ENCODE measurements around the gene ICAM1.
"Not testable (repeated sequence)": the region's sequence is repeated elsewhere in the genome, so short reads cannot be mapped to it uniquely, and the experiment has no call there.

The ICAM1 gene, protein sequence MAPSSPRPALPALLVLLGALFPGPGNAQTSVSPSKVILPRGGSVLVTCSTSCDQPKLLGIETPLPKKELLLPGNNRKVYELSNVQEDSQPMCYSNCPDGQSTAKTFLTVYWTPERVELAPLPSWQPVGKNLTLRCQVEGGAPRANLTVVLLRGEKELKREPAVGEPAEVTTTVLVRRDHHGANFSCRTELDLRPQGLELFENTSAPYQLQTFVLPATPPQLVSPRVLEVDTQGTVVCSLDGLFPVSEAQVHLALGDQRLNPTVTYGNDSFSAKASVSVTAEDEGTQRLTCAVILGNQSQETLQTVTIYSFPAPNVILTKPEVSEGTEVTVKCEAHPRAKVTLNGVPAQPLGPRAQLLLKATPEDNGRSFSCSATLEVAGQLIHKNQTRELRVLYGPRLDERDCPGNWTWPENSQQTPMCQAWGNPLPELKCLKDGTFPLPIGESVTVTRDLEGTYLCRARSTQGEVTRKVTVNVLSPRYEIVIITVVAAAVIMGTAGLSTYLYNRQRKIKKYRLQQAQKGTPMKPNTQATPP

GRCh38 chr19:10270616-10271394 is at the start of gene ICAM1:
Gene ICAM1, plus strand, starts transcription at chr19:10271120. Its CDS starts 40 bp downstream, at chr19:10271160.
- peak; percentile 74 for DNase-seq (ENCODE audit: low spot score)

GRCh38 chr19:10222201-10222890 is 48.6 kb upstream of the ICAM1 start:
- no peak for DNase-seq (ENCODE audit: low spot score)

- no peak for DNase-seq (ENCODE audit: low spot score)
Measured at GRCh38 chr19:10223488-10224213, 47.3 kb upstream of the ICAM1 start.

DNA sequence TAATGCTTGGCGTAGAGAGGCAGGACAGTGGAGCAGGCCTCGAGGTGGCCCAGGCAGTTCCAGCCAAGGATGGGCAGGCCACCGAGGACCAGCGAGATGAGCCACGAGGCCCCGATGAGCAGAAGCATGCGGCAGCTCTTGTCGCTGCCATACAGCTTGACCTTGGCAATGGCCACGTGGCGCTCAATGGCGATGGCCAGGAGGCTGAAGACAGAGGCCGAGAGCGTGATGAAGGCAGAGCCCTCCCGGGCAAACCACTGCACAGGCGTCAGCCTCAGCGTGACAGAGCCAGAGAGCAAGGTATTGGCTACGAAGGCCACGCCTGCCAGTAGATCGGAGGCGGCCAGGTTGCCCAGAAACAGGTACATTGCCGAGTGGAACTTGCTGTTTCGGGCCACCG is 46.6 kb upstream of the ICAM1 start:
- no peak for DNase-seq (ENCODE audit: low spot score)

DNA sequence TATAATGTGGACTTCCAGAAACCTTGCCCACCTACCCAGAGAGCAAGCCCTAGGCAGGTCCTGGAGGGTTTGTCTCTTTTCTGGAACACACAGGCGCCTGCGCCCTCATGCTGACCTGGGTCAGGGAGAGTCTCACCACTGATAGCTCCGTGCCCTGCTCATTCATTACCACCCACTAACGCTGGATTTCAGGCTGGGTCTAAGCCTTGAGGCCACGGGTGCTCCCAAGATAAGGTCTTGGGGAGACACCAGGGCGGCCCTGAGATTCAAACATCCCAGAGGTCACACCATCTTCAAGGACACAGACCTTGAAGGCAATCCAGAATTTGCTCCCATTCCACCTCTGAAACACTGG is 44.9 kb upstream of the ICAM1 start:
- DNase-seq (ENCODE audit: low spot score), result no peak

DNA sequence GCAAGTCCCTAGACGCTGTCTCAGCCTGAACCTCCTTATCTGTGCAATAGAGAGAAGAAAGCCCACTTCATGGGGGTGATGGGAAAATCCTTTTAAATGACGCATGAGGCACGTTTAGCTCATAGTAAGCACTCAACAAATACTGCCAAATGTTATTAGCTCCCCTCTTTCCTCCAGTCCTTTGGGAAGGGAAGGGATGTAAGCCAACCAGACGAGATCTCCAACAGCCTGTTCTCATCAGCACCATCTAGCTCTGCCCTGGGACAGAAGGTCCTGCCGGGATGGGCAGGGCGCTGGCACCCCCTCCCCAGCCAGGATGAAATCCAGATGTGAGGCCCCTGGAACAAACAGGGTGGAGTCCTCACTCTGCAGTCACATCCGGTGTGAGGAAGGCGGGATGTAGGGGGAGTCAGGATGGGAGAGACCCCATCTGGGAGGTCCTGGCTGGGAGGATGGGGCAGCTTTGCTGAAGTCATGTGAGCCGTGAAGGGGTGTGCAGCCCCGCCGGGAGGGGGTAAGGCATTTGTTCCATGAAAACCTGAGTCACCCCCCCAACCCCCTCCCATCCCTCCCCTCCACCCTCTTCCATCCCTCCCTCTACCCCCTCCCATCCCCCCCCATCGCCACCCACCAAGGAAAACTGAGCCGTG is 44.4 kb upstream of the ICAM1 start:
- peak; percentile 37 for DNase-seq (ENCODE audit: low spot score)

- peak; percentile 54 for DNase-seq (ENCODE audit: low spot score)
Measured at GRCh38 chr19:10227026-10227971, 43.6 kb upstream of the ICAM1 start.

DNA sequence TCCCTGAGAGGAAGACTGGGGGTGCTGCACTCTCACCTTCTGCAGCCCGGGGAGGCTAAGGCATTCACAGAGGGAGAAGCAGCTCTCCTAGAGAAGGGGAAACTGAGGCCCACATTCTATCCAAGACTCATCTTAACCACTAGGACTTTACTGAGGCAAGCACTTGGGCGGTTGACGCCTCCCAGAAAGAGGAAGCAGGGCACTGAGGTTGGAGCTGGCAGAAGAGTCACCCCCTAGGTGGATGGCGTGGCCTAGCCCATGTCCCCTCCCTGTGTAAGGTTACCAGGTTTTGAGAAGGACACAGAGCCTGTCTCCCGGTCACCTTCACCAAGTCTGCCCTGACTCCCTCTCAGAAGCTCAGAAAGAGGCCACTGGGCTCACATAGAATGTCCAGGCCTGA is 42.5 kb upstream of the ICAM1 start:
- no peak for DNase-seq (ENCODE audit: low spot score)

- DNase-seq (ENCODE audit: low spot score), result peak; percentile 46
Measured at GRCh38 chr19:10228920-10229319, 42.0 kb upstream of the ICAM1 start.

GRCh38 chr19:10230173-10230860 is 40.6 kb upstream of the ICAM1 start:
- DNase-seq (ENCODE audit: low spot score), result no peak

GRCh38 chr19:10230861-10231611 is 39.9 kb upstream of the ICAM1 start, which contains the start of gene S1PR2:
Gene S1PR2, minus strand, starts transcription at chr19:10231331. Its CDS starts 6,426 bp downstream, at chr19:10224905.
- DNase-seq (ENCODE audit: low spot score), result peak; percentile 93

- no peak for DNase-seq (ENCODE audit: low spot score)
Measured at GRCh38 chr19:10231612-10232228, 39.2 kb upstream of the ICAM1 start.

DNA sequence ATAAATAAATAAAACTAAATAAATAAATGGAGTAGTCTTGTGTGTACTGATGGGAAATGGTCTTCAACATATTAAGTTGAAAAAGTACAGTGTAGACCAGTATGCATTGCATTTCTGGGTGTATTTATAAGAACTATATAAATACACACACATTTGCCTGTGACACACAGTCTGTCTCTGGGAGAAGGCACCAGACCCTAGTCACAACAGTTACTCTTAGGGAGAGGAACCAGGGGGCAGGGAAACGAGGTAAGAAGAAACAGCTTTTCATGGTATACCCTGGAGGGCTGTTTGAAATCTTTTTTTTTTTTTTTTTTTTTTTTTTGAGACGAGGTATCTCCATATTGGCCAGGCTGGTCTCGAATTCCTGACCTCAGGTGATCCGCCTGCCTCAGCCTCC is 37.0 kb upstream of the ICAM1 start:
- no peak for DNase-seq (ENCODE audit: low spot score)

DNA sequence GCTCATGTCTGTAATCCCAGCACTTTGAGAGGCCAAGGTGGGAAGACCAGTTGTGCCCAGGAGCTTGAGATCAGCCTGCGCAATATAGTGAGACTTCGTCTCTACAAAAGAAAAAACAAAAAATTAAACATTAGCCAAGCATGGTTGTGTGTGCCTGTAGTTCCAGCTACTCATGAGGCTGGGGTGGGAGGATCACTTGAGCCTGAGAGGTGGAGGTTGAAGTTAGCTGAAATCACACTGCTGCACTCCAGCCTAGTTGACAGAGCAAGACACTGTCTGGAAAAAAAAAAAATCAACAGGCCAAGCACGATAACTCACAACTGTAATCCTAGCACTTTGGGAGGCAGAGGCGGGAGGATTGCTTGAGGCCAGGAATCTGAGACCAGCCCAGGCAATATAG is 35.9 kb upstream of the ICAM1 start:
- no peak for DNase-seq (ENCODE audit: low spot score)

- DNase-seq (ENCODE audit: low spot score), result not testable (repeated sequence)
Measured at GRCh38 chr19:10235409-10235808, 35.5 kb upstream of the ICAM1 start.

GRCh38 chr19:10237702-10238101 is 33.2 kb upstream of the ICAM1 start:
- DNase-seq (ENCODE audit: low spot score), result no peak

DNA sequence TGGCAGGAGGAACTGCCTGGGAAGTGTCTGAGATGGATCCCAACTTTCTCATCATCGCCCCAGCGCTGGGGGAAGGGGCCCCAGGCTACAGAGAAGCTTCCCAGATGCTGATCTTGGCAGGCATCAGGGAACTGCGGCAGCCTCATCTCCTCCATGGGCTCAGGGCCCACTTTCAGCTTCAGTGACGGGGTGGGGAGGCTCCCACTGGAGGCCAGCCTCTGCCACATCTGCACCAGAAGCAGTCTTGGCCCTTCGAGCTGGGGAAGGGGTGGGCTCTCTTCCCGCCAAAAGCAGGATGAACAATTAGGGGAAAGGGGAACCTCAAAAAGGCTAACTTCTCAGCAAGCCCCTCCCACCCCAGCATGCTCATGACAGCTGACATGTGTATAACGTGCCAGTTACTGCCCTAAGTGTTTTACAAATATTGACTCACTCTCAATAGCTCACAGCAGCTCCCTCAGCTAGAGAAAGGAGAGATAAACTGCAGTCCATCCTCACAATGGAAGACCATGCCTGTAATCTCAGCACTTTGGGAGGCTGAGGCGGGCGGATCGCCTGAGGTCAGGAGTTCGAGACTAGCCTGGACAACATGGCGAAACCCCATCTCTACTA is 32.6 kb upstream of the ICAM1 start:
- DNase-seq (ENCODE audit: low spot score), result no peak

Measured in iPS-NIHi11 (cell line).